Endometrial microvascular endothelial cells (primary cell): ENCODE measurements around the gene PKP2. TPM values are rescaled to one million over a fixed set of nuclear protein-coding genes. Genes with fewer than 3 reads are reported as not detected.

Experiments
- in situ Hi-C: cut with HindIII; loops from 2 replicates; pipeline ENCODE4 v1.10.0; 2017; ENCODE audit warnings: low sequenced_read_pairs, low pct_unique_long_range_greater_than_20kb; ENCODE audit errors: inconsistent ontology term
- total RNA-seq: library from RNA; depleted of rRNA; stranded (reverse); fragments of >200 nt; gene quantifications from one replicate; pipeline ENCODE4 v1.2.3, GENCODE V29; 2015; ENCODE audit errors: inconsistent ontology term

The PKP2 gene
- total RNA-seq, 1 donor from 2014 or later = 1.6 TPM

DNA sequence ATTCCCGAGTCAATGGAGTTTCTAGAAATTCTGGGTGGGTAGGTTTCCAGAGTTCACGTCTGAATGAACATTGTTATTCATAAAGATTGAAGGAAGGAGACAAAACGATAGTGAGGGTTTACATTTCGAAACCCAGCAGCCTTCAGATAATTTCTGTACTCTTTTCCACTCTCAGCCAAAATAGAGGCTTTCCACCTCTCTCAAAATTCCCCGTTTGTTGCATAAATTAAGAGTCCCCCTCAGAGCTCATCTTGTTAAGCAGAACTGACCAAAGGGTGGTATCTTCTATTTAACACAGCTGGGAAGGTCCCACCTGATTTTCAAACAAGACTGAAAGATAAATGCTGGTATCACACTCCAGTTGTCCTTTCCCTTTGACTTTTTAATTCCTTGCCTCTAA, 119.4 kb downstream of the PKP2 start:
- in situ Hi-C loops = no loop called here

DNA sequence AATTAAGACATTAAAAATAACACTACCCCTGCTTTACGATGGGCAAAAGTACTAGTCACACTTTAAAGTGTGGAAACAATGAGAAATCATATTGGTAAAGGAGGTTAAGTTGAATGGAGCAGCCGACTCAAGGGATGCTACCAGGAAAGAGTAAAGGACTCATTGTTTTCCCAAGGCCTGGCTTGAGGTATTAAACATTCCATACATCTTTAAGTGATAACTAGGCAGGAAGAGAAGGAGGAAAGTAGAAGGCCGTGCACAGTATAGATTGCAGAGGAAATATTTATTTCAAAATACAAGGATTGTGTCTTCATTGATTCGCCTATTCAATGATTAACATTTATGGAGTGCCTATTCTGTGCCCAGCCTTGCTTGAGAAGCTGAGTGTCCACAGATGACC, 120.3 kb downstream of the PKP2 start:
- in situ Hi-C loops = no loop called here

DNA sequence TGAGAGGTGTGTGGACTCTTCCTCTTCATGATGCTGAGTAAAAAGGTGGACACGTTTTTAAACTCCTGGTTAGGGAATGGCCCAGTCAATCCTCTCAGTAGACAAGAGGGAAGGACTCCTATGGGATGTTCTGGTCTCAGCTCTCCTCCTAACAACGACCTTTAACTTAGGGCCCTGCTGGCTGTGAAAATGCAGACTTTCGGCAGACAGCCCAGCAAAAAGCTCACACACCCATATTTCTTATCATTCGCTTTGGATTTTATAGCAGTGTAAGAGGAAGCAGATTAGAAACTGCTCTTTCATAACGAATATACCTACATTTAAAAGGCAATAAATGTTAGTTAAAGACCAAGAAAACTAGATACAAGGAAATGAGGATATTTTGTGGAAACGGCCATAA, 122.9 kb downstream of the PKP2 start:
- in situ Hi-C loops = no loop called here

DNA sequence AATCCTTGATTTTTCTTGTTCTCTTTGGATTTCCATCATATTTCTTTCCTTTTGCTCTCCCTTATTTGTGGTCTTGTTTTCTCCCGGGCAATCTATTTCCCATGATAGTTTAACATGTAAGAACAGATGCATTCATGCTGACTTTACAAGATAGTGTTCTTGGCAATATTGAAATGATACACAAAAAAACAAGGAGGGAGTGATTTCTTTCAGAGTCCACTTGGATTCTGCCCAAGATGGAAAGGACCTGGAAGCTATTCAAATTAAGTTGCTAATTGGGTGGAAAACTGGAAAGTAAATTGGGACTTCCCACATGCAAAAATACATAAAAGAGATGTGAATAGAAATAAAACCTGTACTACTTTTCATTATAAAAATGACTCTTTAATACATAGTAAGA, 126.4 kb downstream of the PKP2 start:
- in situ Hi-C loops = no loop called here

DNA sequence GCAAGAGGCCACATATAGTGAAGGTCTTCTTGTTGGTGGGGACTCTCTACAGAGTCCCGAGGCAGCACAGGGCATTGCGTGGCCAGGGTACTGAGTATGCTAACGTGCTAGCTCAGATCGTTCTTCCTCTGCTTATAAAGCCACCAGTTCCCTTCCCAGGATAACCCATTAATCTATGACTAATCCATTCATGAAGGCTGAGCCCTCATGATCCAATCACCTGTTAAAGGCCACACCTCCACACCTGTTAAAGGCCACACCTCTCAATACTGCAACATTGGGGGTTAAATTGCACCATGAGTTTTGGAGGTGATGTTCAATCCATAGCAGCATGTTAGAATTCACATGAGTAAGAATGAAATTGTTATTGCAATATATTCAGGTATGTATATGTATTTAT, 128.1 kb downstream of the PKP2 start:
- in situ Hi-C loops = no loop called here

DNA sequence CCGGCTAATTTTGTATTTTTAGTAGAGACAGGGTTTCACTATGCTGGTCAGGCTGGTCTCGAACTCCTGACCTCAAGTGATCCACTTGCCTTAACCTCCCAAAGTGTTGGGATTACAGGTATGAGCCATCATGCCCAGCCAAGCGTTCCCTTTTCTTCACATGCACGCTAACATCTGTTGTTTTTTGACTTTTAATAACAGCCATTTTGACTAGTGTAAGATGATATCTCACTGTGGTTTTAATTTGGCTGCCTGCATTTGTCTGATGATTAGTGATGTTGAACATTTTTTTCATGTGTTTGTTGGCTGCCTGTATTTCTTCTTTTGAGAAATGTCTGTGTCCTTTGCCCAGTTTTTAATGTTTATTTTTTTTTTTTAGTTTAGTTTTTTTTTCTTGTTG, 130.7 kb downstream of the PKP2 start:
- in situ Hi-C loops = no loop called here

DNA sequence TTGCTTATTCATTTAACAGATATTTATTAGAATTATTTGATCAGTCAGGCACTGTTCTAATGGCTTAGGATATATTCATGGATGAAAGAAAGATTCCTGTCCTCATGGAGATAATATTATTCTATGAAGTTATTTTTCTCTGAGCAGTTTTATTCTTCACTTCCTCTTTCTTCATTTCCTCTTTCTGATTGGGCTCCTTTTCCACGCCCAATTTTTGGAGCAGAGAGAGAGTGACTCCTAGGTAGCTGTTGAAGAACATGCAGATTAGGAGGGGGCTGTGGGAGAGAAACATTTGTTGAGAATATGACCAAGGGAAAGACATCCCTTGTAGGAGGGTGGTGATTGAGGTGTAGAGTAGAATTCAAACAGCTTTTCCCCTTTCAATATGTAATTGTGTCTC, 134.9 kb downstream of the PKP2 start:
- in situ Hi-C loops = no loop called here

DNA sequence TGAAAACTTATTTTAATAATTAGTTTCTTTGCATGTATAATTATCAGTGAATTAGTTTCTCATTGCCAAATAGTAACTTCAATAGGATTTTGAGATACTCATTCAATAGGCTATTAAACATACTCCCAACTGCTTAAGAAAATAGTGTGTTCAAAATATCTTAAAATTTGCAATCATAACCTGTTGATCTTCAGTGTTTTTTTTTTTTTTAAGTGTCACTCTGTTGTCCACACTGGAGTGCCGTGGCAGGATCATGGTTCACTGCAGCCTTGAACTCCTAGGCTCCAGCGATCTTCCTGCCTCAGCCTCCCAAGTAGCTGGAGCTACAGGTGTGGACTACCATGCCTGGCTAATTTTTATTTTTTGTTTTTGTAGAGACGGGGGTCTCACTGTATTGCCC, 139.4 kb downstream of the PKP2 start:
- in situ Hi-C loops = no loop called here

DNA sequence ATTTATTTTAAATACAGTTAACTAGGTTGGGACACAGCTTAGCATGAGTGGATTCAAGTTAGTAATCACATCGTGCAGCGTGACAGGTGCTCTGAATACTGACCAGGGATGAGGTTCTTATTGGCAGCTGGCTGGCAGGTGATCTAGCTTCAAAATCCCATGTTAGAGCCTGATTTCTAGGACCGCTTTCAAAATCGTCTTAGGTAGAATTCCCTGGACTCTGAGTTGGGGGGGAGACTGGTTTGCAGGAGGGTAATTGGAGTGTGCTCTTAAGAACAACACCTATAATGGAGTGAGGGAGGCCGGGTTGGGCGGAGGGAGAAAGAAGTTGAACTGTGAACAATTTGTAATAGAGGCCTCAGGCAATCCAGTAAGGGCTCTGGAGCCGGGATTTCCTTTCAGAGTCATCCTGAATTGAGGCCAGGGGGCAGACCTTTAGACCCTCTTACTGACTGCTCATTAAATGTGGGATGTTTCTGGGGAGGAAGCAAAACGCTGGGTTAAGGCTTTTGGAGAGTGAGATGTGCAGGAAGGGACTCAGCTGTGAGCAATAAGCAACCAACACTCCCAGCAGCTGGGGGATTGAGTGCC, 140.0 kb downstream of the PKP2 start:
- in situ Hi-C loops = no loop called here

DNA sequence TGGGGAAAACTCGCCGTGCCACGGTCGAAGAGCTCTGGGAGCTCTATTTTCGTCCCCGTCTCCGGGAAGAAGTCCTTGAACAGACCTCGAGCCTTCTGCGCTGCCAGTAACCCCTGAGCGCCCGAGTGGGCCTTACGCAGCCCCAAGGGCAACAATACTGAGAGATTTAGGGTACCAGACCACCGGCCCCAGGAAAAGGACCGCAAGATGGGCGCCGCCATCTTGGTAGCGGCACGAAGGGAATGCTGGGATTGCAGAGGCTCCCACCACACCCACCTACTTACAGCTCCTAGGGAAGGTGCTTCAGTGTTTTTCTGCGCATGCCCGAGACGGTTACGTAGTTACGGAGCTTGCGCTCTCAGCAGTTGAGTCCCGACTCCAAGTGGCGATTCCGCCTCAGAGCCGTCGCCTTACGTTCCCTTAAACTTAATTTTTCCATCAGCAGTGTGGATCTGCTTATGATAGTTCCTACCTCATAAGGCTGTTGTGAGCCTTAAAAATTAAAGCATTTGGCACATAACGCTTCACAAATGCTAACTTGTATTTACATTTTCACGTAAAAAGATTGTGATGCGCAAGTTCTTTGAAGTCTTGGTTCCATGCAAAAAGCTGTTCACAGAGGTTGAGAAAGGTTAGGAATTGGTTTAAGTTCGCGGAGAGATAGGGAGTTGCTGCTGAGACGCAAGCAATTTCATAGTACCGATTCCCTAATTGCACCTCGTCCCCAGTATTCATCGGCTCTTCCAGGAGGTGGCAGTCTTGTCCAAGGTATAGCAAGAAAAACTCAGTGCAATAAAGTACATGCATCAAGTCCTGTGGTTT, 140.7 kb downstream of the PKP2 start, which contains the start of gene YARS2:
Gene YARS2 (minus strand): TSS at position 244 of the 822 bp plus-strand sequence. CDS start 23 bp downstream, at position 221.
- in situ Hi-C loops = no loop called here

DNA sequence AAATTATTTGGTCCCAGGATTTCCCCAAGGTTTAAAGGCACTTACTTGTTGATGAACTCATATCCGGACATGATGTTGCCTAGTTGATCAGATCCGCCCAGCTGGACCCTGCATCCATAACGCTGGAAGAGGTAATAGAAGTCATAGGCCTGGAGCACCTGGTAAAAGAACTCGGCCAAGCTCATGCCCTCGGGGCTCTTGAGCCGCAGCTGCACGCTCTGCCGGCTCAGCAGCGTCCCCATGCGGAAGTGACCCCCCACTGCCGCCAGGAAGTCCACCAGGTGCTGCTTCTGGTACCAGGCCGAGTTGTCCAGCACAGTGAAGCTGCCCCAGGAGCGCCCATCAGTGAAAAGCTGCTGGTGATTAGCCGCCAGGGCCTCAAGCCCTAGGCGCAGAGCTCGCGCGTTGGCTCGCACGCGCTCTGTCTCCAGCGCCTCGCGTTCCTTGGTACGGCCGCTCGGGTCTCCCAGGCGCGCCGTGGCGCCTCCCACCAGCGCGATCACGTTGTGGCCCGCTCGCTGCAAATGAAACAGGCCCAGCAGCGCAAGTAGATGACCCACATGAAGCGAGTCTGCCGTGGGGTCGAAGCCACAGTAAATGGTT, 141.4 kb downstream of the PKP2 start:
- in situ Hi-C loops = no loop called here

DNA sequence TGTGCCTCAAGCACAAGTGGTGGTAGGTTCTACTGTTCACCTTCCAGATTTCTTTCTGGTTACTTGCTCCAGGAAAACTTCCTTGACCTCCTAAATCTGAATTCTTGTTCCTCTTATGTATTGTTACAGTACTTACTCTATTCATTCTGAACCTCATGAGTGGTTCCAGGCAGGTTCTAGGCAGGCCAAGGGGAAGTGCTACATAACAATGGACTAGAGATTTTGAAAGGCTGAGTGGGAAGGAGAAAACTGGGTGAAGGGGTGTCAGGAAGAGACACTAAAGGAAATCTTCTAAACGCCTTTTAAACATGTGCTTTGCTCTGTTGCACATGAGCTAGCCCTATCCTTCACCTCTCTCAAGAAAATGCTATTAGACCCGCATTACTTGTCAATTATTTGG, 142.5 kb downstream of the PKP2 start:
- in situ Hi-C loops = no loop called here

DNA sequence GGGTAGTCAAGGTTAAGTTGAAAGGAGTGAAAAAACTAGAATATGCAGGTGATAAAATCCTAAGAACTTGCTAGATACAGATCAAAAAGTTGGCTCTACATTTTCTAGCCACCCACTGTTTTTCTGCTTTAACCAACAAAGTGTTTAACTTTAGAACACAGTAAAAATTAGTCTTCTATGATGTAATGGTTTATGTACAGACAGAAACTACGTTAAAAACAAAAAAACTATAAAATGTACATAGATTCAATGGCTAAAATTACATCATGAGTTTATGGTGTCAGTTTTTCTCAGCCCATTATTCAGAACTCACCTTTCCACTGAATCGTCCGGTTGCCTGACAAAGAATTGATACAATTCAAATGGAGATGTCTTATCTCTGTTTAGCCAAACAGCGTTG, 143.0 kb downstream of the PKP2 start:
- in situ Hi-C loops = no loop called here

DNA sequence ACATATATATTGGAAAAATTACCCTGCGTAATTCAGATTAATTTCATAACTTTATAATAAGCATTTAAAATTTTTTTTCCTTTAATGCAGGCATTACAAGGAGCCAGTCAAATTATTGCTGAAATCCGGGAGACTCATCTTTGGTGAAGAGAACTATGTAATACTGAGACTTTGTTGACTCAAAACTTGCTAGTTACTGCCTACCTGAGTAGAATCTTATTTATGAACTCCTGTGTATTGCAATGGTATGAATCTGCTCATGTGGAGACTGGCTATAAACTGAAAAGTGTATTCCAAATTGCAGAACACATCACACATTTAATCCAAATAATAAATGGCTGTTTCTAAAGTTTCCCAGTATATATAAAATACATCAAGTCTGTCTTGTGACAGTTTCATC, 153.3 kb downstream of the PKP2 start:
- in situ Hi-C loops = no loop called here

DNA sequence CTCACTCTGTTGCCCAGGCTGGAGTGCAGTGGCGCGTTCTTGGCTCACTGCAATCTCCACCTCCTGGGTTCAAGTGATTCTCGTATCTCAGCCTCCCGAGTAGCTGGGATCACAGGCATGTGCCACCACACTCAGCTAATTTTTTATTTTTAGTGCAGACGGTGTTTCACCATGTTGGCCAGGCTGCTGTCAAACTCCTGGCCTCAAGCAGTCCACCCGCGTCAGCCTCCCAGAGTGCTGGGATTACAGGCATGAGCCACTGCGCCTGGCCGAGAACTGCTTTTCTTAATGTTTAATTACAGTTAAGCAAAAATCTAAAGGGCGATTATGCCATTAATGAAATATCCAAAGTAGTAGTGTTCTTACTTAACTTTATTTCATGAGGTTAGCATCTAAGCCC, 154.4 kb downstream of the PKP2 start:
- in situ Hi-C loops = no loop called here

Other genes with a start within 250 kb of the PKP2 start
- 93.5 TPM for gene DNM1L, start 217.5 kb downstream of the PKP2 start, total RNA-seq
- gene YARS2, start 140.9 kb downstream of the PKP2 start, total RNA-seq = 46.7 TPM